Natural killer cell (primary cell): ENCODE measurements around the gene LHX8. TPM values are rescaled to one million over a fixed set of nuclear protein-coding genes. Genes with fewer than 3 reads are reported as not detected.

Source experiments
- ATAC-seq, 3 donors: fragments of 150-1000 bp in 2 of 3; fragments of 200-7000 bp in 1 of 3; cut with Tn5 transposase; 1 replicate in 1 of 3; 2 replicates in 2 of 3; pipeline ENCODE4 v1.10.0; 2021; ENCODE audit warnings: mild to moderate bottlenecking in 2 of 3, moderate library complexity in 2 of 3
- DNase-seq, 2 donors: peaks; one replicate each; pipeline versions ENCODE4 v3.0.0 to v3.0.0-alpha.2; 2013 to 2021; ENCODE audit warnings: mixed read lengths in 1 of 2
- H3K27ac ChIP-seq: one replicate; pipeline ENCODE4 v1.5.1; 2013; ENCODE audit warnings: mild to moderate bottlenecking, low read length
- H3K27me3 ChIP-seq: one replicate; pipeline ENCODE4 v1.6.1; 2013; ENCODE audit warnings: low read length; ENCODE audit not compliant: control insufficient read depth, insufficient read depth
- H3K36me3 ChIP-seq: one replicate; pipeline ENCODE4 v1.6.1; 2013; ENCODE audit warnings: low read length; ENCODE audit not compliant: control insufficient read depth, insufficient read depth
- H3K4me1 ChIP-seq: one replicate; pipeline ENCODE4 v1.6.1; 2013; ENCODE audit warnings: low read length; ENCODE audit not compliant: control insufficient read depth, insufficient read depth
- H3K4me3 ChIP-seq: one replicate; pipeline ENCODE4 v1.5.1; 2013; ENCODE audit warnings: low read length
- H3K9me3 ChIP-seq: one replicate; pipeline ENCODE4 v1.6.1; 2013; ENCODE audit warnings: low read length; ENCODE audit not compliant: control insufficient read depth, insufficient read depth
- H3K27ac Mint-ChIP-seq, 2 donors: one replicate each; pipeline ENCODE4 v1.8.0; 2022; ENCODE audit warnings: mild to moderate bottlenecking in 2 of 2, mixed read lengths in 2 of 2, moderate library complexity in 1 of 2
- H3K27me3 Mint-ChIP-seq, 2 donors: one replicate each; pipeline ENCODE4 v1.8.0; 2022; ENCODE audit warnings: low read depth in 2 of 2, mixed read lengths in 2 of 2
- H3K36me3 Mint-ChIP-seq: one replicate; pipeline ENCODE4 v1.8.0; 2022; ENCODE audit warnings: mixed read lengths
- H3K4me1 Mint-ChIP-seq, 2 donors: one replicate each; pipeline ENCODE4 v1.8.0; 2022; ENCODE audit warnings: mixed read lengths in 2 of 2
- H3K4me3 Mint-ChIP-seq: one replicate; pipeline ENCODE4 v1.8.0; 2022; ENCODE audit warnings: mild to moderate bottlenecking, moderate library complexity, mixed read lengths
- H3K9me3 Mint-ChIP-seq, 2 donors: one replicate each; pipeline ENCODE4 v1.8.0; 2022; ENCODE audit warnings: mixed read lengths in 2 of 2
- WGBS: methylation state at CpG from one replicate; pipeline ENCODE4 v1.1.7; 2013; ENCODE audit warnings: missing lambda C conversion rate; ENCODE audit not compliant: insufficient coverage; 5-methylcytosine and 5-hydroxymethylcytosine counted together
- intact Hi-C: fragments of 100-400 bp; cut with micrococcal nuclease; formaldehyde crosslinking; loops from one replicate; pipeline ENCODE4 v1.14.2; 2022
- total RNA-seq, 4 donors: library from RNA; stranded (reverse); fragments of 120-200 nt in 1 of 4; gene quantifications; one replicate each; pipeline versions ENCODE4 v1.2.3 to v1.2.4, GENCODE V29; 2013 to 2022
- TF ChIP-seq, protein P1 (sequence below): fragments of 200-600 bp; IDR thresholded peaks from one replicate; pipeline ENCODE4 v1.8.0; 2022; ENCODE audit warnings: antibody characterized with exemption

LHX8 gene
- total RNA-seq, 3 donors from 2014 or later (not counting 1 experiment from before 2014, with no cell fraction given), result not detected

DNA sequence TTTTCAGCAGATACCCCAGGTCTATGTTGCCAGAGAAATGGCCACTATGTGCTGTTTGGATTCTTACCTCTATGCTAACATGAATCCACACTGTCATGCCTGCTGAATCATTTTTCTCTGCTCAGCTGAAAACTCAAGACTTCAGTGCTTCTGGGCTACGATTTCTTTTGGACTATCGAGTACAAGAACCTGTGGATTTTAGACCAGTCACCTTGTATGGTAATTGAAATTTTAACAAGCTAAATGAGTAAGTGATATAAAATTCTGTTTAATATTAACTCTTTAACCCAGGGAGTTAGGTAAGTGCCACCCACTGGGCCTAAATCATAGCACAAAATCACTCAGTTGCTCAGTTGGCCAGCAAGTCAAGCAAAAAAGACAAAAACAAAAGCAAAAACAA lies 35.8 kb downstream of the LHX8 start:
- Histone ChIP-seq H3K4me3 (no peak overlapping the region), H3K4me1 (no peaks in the 10 kb centered on the region), H3K9me3 (no peaks in the 10 kb centered on the region), H3K36me3 (no peaks in the 10 kb centered on the region), H3K27me3 (no peaks in the 10 kb centered on the region), H3K27ac (no peak overlapping the region)
- 95% methylated on average over 2 of the region's 2 CpGs for WGBS
- no peak for DNase-seq
- Mint-ChIP-seq H3K9me3 (peaks cover 5 to 10% of the 10 kb centered on the region in 2 donors), H3K27ac (no peak overlapping the region), H3K4me1 (no peaks in the 10 kb centered on the region), H3K4me3 (no peak overlapping the region), H3K36me3 (no peaks in the 10 kb centered on the region), H3K27me3 (no peaks in the 10 kb centered on the region)
- intact Hi-C loops, result no loop called here
- no peak for ATAC-seq
- TF ChIP-seq, protein P1, sequence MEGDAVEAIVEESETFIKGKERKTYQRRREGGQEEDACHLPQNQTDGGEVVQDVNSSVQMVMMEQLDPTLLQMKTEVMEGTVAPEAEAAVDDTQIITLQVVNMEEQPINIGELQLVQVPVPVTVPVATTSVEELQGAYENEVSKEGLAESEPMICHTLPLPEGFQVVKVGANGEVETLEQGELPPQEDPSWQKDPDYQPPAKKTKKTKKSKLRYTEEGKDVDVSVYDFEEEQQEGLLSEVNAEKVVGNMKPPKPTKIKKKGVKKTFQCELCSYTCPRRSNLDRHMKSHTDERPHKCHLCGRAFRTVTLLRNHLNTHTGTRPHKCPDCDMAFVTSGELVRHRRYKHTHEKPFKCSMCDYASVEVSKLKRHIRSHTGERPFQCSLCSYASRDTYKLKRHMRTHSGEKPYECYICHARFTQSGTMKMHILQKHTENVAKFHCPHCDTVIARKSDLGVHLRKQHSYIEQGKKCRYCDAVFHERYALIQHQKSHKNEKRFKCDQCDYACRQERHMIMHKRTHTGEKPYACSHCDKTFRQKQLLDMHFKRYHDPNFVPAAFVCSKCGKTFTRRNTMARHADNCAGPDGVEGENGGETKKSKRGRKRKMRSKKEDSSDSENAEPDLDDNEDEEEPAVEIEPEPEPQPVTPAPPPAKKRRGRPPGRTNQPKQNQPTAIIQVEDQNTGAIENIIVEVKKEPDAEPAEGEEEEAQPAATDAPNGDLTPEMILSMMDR, result no peak

DNA sequence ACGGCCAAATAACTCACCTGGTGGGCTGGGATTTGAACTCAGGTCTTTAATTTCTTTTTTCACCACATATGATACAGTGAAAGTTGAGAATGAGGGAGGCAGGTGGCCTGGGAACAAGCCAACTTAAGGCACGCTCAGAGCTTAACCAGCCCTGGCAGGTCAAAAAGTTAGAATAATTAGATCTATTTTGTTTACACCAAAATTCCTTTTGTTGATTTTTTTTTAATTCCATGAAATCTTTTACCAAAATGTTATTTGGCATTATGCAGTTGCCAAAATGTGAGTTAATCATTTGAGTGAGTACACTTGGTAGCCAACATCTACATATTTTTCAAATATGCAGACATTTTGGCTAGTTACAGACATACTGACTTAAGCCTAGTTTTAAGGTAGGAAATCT lies 36.8 kb downstream of the LHX8 start:
- Histone ChIP-seq H3K4me3 (no peak overlapping the region), H3K9me3 (no peaks in the 10 kb centered on the region), H3K27ac (no peak overlapping the region), H3K36me3 (no peaks in the 10 kb centered on the region), H3K27me3 (no peaks in the 10 kb centered on the region), H3K4me1 (no peaks in the 10 kb centered on the region)
- no peak for DNase-seq
- ATAC-seq, result no peak
- Mint-ChIP-seq H3K27ac (no peak overlapping the region), H3K4me3 (no peak overlapping the region), H3K36me3 (no peaks in the 10 kb centered on the region), H3K27me3 (no peaks in the 10 kb centered on the region), H3K4me1 (no peaks in the 10 kb centered on the region), H3K9me3 (peaks cover 5 to 10% of the 10 kb centered on the region in 2 donors)
- intact Hi-C loops, result no loop called here
- TF ChIP-seq, protein P1, result no peak
- no CpG with 5 or more reads among the region's 2 CpGs for WGBS

DNA sequence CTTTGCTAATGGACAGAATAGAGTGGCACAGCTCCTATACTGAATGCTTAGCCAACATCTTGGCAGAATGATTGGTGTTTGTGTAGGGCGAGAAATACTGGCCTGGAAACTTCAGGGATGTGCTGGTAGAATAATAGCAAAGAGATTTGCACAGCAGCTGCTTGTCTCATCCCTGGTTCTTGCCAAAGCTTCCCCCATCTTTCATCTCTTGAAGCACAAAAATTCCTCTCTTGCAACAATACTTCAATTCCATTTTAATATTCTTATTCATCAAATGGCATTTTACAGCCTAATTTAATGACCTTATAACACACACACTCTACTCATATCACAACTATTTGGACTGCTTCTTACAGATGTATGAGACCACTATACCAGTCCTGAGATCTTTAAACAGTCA lies 37.7 kb downstream of the LHX8 start:
- no peak overlapping the region for H3K27ac ChIP-seq
- WGBS, result 80% methylated on average over 1 of the region's 1 CpG
- TF ChIP-seq, protein P1, result no peak
- ATAC-seq, result no peak
- no peaks in the 10 kb centered on the region for H3K27me3 Mint-ChIP-seq
- no peak for DNase-seq
- peaks cover 5 to 10% of the 10 kb centered on the region in 2 donors for H3K9me3 Mint-ChIP-seq
- no peaks in the 10 kb centered on the region for H3K9me3 ChIP-seq
- H3K27ac Mint-ChIP-seq, result no peak overlapping the region
- intact Hi-C loops, result no loop called here
- no peaks in the 10 kb centered on the region for H3K27me3 ChIP-seq
- no peak overlapping the region for H3K4me3 ChIP-seq
- no peaks in the 10 kb centered on the region for H3K36me3 Mint-ChIP-seq
- no peaks in the 10 kb centered on the region for H3K36me3 ChIP-seq
- no peaks in the 10 kb centered on the region for H3K4me1 Mint-ChIP-seq
- H3K4me1 ChIP-seq, result no peaks in the 10 kb centered on the region
- no peak overlapping the region for H3K4me3 Mint-ChIP-seq

DNA sequence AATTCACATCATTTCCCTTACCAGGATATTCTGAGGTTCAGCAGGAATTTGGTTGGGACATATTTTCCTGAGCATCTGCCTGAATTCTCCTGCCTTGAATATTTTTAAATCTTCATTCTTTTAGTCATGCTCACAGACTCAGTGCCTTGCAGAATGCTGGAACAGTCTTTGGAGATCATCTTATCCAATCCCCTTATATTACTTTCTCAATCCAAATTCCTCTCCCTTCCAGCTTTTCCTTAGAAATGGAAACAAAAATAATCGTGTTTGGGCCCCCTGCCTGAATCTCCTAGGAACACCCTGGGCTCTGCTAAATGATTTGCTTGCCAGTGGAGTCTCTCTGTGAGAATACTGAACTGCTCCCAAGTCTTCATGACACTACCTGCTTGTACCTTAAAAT lies 38.4 kb downstream of the LHX8 start:
- TF ChIP-seq, protein P1, result no peak
- Mint-ChIP-seq H3K27me3 (no peaks in the 10 kb centered on the region), H3K27ac (no peak overlapping the region), H3K4me3 (no peak overlapping the region), H3K4me1 (no peaks in the 10 kb centered on the region), H3K36me3 (no peaks in the 10 kb centered on the region), H3K9me3 (peaks cover 3 to 7% of the 10 kb centered on the region in 2 donors)
- Histone ChIP-seq H3K36me3 (no peaks in the 10 kb centered on the region), H3K9me3 (no peaks in the 10 kb centered on the region), H3K4me3 (no peak overlapping the region), H3K27ac (no peak overlapping the region), H3K27me3 (no peaks in the 10 kb centered on the region), H3K4me1 (no peaks in the 10 kb centered on the region)
- whole genome bisulfite sequencing, result 47% methylated on average over 1 of the region's 1 CpG
- intact Hi-C loops, result no loop called here
- DNase-seq, result no peak
- ATAC-seq, result no peak
